Fibroblast of pulmonary artery (primary cell): ENCODE data around the gene NPPC.

ENCODE experiments used
- DNase-seq: peaks from one replicate; pipeline ENCODE4 v3.0.0-alpha.2; 2010; ENCODE audit warnings: low read depth
- H3K4me3 ChIP-seq: replicated peaks from 2 replicates; pipeline ENCODE4 v1.5.1; 2011; ENCODE audit warnings: low read depth, mild to moderate bottlenecking, control low read depth, low read length, moderate library complexity
- TF ChIP-seq, protein P1 (sequence below): IDR thresholded peaks from 2 replicates; pipeline ENCODE4 v1.5.1; 2011; ENCODE audit warnings: mild to moderate bottlenecking, control low read depth, low read length, inconsistent platforms; ENCODE audit errors: missing control alignments

The NPPC gene

DNA sequence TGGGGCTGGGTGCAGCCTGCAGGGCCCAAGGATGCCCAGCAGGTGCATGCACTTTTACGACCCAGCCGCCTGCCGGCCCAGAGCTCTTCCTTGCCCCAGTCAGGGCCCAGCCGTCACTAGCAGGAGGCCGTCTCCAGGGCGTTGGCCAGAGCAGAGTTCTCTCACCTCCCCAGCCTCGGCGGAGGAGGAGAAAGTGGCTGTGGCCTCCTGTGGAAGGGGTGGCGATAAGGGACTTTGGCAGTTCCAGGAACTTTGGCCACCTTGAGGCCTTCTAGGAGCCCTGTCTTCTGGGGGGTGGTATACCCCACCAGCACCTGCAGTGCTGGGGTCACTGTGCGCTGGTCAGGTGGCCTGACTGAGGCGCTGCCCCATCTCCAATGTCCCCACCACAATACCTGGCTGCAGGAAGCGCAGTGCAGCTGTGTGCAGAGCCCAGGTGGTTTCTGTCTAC lies 22.0 kb downstream of the NPPC start:
- TF ChIP-seq, protein P1, sequence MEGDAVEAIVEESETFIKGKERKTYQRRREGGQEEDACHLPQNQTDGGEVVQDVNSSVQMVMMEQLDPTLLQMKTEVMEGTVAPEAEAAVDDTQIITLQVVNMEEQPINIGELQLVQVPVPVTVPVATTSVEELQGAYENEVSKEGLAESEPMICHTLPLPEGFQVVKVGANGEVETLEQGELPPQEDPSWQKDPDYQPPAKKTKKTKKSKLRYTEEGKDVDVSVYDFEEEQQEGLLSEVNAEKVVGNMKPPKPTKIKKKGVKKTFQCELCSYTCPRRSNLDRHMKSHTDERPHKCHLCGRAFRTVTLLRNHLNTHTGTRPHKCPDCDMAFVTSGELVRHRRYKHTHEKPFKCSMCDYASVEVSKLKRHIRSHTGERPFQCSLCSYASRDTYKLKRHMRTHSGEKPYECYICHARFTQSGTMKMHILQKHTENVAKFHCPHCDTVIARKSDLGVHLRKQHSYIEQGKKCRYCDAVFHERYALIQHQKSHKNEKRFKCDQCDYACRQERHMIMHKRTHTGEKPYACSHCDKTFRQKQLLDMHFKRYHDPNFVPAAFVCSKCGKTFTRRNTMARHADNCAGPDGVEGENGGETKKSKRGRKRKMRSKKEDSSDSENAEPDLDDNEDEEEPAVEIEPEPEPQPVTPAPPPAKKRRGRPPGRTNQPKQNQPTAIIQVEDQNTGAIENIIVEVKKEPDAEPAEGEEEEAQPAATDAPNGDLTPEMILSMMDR, result no peak
- DNase-seq, result no peak
- H3K4me3 ChIP-seq, result no peak overlapping the region

DNA sequence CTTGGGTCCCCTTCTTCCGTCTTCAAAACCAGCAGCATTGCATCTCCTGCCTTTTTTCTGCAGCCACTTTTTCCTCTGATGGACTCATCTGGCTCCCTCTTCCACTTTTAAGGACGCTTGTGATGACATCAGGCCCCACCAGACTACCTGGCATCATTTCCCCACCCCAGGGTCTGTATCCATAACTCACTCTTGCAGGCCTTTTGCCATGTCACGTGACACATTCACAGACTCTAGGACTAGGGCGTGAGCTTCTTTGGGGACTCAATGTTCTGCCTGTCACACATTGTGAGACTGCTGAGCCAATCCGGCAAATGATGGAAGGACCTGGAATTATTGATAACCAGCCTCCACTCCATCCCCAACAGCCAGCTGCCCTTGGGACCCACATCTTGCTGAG lies 23.6 kb downstream of the NPPC start:
- no peak overlapping the region for H3K4me3 ChIP-seq
- DNase-seq, result no peak
- TF ChIP-seq, protein P1, result no peak

DNA sequence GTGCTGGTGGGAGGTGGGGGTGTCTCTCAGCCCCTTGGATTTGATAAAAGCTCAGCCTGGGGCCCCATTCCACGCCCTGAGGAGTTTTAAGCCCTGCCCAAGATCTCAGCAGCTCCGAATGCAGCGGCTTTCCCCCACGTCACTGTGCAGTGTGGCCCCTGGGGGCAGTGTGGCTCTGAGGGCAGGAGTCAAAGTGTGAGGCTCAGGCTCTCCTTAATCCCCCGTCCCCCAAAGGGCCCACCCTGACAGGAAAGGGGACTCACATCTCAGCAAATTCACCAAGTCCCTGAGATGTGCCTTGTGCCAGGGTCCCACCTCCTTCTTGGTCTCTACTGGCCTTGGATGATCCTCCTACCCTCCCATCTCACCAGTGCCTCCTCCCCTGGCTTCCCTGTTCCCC lies 25.2 kb downstream of the NPPC start:
- TF ChIP-seq, protein P1, result no peak
- no peak for DNase-seq
- H3K4me3 ChIP-seq, result no peak overlapping the region

DNA sequence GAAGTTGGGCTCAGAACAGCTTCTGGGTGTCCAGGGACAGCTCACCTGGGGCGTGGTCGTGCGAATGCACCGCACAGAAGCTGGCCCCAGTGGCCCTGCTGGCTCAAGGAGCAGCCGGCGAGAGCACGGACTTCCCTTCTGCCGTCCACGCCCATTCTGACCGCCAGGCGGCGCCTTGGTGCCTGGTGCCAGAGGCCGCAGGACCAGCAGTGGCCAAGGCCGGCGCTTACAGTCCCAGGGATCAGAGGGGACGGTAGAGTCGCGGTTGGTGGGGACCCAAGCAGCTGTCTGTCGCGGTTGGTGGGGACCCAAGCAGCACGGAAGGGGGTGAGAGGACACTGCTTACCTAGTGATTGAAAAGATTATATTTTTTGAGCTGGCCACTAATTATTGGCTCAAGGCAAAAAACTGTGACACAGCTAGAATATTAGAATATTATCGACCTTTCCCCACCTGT lies 25.7 kb downstream of the NPPC start:
- TF ChIP-seq, protein P1, result peak; percentile 91
- peak; percentile 73 for DNase-seq
- H3K4me3 ChIP-seq, result no peak overlapping the region

DNA sequence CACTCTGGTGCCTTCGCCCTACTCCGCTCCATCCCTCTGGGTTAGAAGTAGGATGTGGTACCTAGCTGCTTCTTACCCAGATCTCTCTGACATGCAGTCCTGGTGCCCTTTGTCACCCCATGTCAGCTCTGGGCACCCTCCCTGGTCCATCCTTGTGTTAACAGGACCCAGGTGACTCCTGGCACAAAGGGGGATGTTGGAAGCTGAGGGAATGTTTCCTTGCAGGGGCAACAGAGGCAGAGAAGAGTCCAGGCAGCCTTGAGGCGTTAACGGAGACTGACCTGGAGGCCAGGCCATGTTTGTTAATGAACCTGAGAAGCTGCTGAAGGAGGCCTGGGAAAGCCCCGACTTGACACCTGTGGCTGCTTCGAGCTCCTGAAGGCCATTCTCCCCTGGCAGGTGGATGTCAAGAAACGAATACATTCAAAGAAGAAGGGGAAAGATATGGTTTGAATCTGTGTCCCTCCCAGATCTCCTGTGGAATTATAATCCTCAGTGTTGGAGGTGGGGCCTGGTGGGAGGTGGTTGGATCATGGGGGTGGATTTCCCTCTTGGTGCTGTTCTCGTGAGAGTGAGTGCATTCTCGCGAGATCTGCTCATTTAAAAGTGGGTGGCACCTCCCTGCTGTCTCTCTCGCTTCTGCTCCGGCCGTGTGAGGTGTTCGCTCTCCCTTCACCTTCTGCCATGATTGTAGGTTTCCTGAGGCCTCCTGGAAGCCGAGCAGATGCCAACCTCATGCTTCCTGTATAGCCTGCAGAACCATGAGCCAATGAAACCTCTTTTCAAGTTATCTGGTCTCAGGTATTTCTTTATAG lies 31.4 kb downstream of the NPPC start:
- TF ChIP-seq, protein P1, result no peak
- H3K4me3 ChIP-seq, result no peak overlapping the region
- no peak for DNase-seq

DNA sequence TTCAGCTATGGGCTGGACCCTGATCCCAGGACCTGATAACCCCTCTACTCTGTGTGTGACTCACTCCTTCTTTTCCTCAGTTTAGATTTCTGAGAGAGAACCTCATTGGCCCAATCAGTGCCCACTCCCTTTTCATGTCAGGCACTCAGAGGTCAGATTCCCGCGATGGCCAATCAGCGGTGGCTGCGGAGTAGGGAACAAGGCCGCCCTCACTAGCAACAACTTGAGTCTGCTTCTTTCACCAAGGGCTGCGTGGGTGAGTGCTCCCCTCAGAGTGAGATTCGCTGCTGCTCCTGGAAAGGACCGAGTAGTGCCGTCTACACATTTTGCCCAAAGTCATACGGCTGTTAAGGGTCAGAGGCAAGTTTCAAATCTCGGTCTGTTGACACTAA lies 34.7 kb downstream of the NPPC start:
- no peak overlapping the region for H3K4me3 ChIP-seq
- TF ChIP-seq, protein P1, result no peak
- no peak for DNase-seq
